ENCODE data around the gene GDF2. TPM values are rescaled to one million over a fixed set of nuclear protein-coding genes. Genes with fewer than 3 reads are reported as not detected.

Gene GDF2
- total RNA-seq, 1 experiment from 2014 or later: not detected

- Histone ChIP-seq H3K27me3 (ENCODE audit: insufficient read depth, low read length) (no peaks in the 10 kb centered on the region), H3K14ac (ENCODE audit: insufficient read depth, low read length) (no peak overlapping the region), H4K20me1 (ENCODE audit: control insufficient read depth, insufficient read depth, insufficient read length) (peaks cover 2% of the 10 kb centered on the region), H2BK5ac (ENCODE audit: insufficient read length, low read length) (no peak overlapping the region), H3K27ac (ENCODE audit: insufficient read length, low read depth, low read length) (no peak overlapping the region), H4K8ac (replicated peaks; ENCODE audit: insufficient read length, low read depth, low read length) (no peak overlapping the region), H3K23me2 (ENCODE audit: insufficient read length, low read depth, low read length, poor library complexity, severe bottlenecking) (no peaks in the 10 kb centered on the region), H2BK15ac (ENCODE audit: low read depth, low read length) (no peak overlapping the region), H3K9me3 (ENCODE audit: control insufficient read depth, low read depth, low read length) (no peaks in the 10 kb centered on the region), H4K91ac (ENCODE audit: insufficient read length, low read depth, low read length) (no peak overlapping the region), H3K79me2 (ENCODE audit: insufficient read depth, low read length) (no peaks in the 10 kb centered on the region), H2AFZ (ENCODE audit: low read length) (no peak overlapping the region), H3K4ac (ENCODE audit: low read depth, low read length) (no peak overlapping the region), H4K5ac (ENCODE audit: insufficient read length, low read depth, low read length) (no peak overlapping the region), H2BK12ac (ENCODE audit: insufficient read length, low read depth, low read length) (no peak overlapping the region), H2AK5ac (ENCODE audit: insufficient read length, low read length) (no peak overlapping the region), H3K56ac (ENCODE audit: insufficient read length, low read depth, low read length) (no peak overlapping the region), H2BK20ac (ENCODE audit: low read depth, low read length, poor library complexity, severe bottlenecking) (no peak overlapping the region), H3K23ac (ENCODE audit: insufficient read length, low read depth, low read length) (no peak overlapping the region), H3K9ac (ENCODE audit: extremely low read depth, insufficient read length, low read length) (no peak overlapping the region), H3T11ph (ENCODE audit: low read length) (no peak overlapping the region), H3K18ac (ENCODE audit: insufficient read length, low read depth, low read length) (no peak overlapping the region), H3K79me1 (ENCODE audit: insufficient read depth, low read depth, low read length, poor library complexity, severe bottlenecking) (no peaks in the 10 kb centered on the region), H3K4me1 (ENCODE audit: insufficient read depth, low read length) (no peaks in the 10 kb centered on the region; the same call in 1 of the 2 replicates), H2BK120ac (ENCODE audit: low read depth, low read length, poor library complexity, severe bottlenecking) (no peak overlapping the region), H3K4me2 (ENCODE audit: insufficient read depth, insufficient read length, low read length) (no peak overlapping the region)
- WGBS (ENCODE audit: extremely low coverage, insufficient read length, low lambda C conversion rate): no CpG with 5 or more reads among the region's 9 CpGs
- H3K27me3 Mint-ChIP-seq (ENCODE audit: low read depth): peaks cover 5% of the 10 kb centered on the region
- peaks cover 2% of the 10 kb centered on the region in 2 experiments; a peak in 3 of 4 replicates for H3K4me1 Mint-ChIP-seq
- H3K36me3 Mint-ChIP-seq (ENCODE audit: insufficient read depth in 1 of 3, low read depth in 3 of 3): no peaks in the 10 kb centered on the region; a peak in 1 of 7 replicates
- no peak overlapping the region for H3K4me3 Mint-ChIP-seq
- TF ChIP-seq CTCF (conservative IDR thresholded peaks at IDR 0.05): no peak
- DNase-seq: no peak
- no peaks in the 10 kb centered on the region; a peak in 3 of 5 replicates for H3K9me3 Mint-ChIP-seq
- H3K27ac Mint-ChIP-seq: no peak overlapping the region
These were observed 7.8 kb upstream of the GDF2 start for GRCh38 chr10:47314416-47314970.
